Keratinocyte (primary cell): ENCODE data around the gene ESR2. TPM values are rescaled to one million over a fixed set of nuclear protein-coding genes. Genes with fewer than 3 reads are reported as not detected.

Source experiments
- DNase-seq: peaks from one replicate; pipeline ENCODE4 v3.0.0-alpha.2; 2011; ENCODE audit warnings: low read depth, missing footprints, low spot score
- FAIRE-seq: peaks from 2 replicates; lab custom pipeline; 2011; peaks lifted over from hg19 to GRCh38; lab: Jason Lieb, UNC
- H2AFZ ChIP-seq: 2 replicates; pipeline ENCODE4 v1.6.0; 2012; ENCODE audit warnings: low read length, control low read depth, inconsistent platforms; ENCODE audit not compliant: control insufficient read depth
- H3K27ac ChIP-seq: 2 replicates; pipeline ENCODE4 v1.5.1; 2011; ENCODE audit warnings: low read length; ENCODE audit not compliant: control insufficient read depth, insufficient read depth
- H3K27me3 ChIP-seq: 3 replicates; pipeline ENCODE4 v1.6.0; 2011; ENCODE audit warnings: low read length; ENCODE audit not compliant: control insufficient read depth, insufficient read depth; ENCODE audit errors: extremely low read depth
- H3K36me3 ChIP-seq, 2 experiments: 2 replicates in 1 of 2; 3 replicates in 1 of 2; pipeline ENCODE4 v1.5.1; 2011; ENCODE audit warnings: low read length in 2 of 2, mild to moderate bottlenecking in 1 of 2; ENCODE audit not compliant: control insufficient read depth in 2 of 2, insufficient read depth in 2 of 2; ENCODE audit errors: extremely low read depth in 1 of 2
- H3K4me1 ChIP-seq: 3 replicates; pipeline ENCODE4 v1.5.1; 2011; ENCODE audit warnings: low read length; ENCODE audit not compliant: control insufficient read depth, insufficient read depth; ENCODE audit errors: extremely low read depth
- H3K4me2 ChIP-seq: 3 replicates; pipeline ENCODE4 v1.6.0; 2011; ENCODE audit warnings: low read depth, low read length; ENCODE audit not compliant: control insufficient read depth, insufficient read depth; ENCODE audit errors: extremely low read depth
- H3K4me3 ChIP-seq, 3 experiments: fragments of 200-600 bp in 1 of 3; sonication (generic) in 1 of 3; 2 replicates in 2 of 3; 3 replicates in 1 of 3; pipeline ENCODE4 v1.5.1; 2011 to 2016; ENCODE audit warnings: low read length in 3 of 3, mild to moderate bottlenecking in 3 of 3, control low read depth in 2 of 3, inconsistent platforms in 1 of 3, low read depth in 1 of 3, mixed read lengths in 1 of 3, mixed run types in 1 of 3, moderate library complexity in 1 of 3; ENCODE audit not compliant: control insufficient read depth in 2 of 3, insufficient read depth in 2 of 3; ENCODE audit errors: extremely low read depth in 1 of 3
- H3K79me2 ChIP-seq: 2 replicates; pipeline ENCODE4 v1.6.0; 2012; ENCODE audit warnings: low read length; ENCODE audit not compliant: control insufficient read depth, insufficient read depth
- H3K9ac ChIP-seq: 3 replicates; pipeline ENCODE4 v1.6.0; 2011; ENCODE audit warnings: low read length; ENCODE audit not compliant: control insufficient read depth, insufficient read depth; ENCODE audit errors: extremely low read depth
- H3K9me1 ChIP-seq: 3 replicates; pipeline ENCODE4 v1.6.0; 2011; ENCODE audit warnings: low read length; ENCODE audit not compliant: control insufficient read depth, insufficient read depth; ENCODE audit errors: extremely low read depth
- H3K9me3 ChIP-seq: 2 replicates; pipeline ENCODE4 v1.5.1; 2012; ENCODE audit warnings: low read depth, low read length; ENCODE audit not compliant: control insufficient read depth
- H4K20me1 ChIP-seq: 3 replicates; pipeline ENCODE4 v1.6.0; 2011; ENCODE audit warnings: low read length; ENCODE audit not compliant: control insufficient read depth, insufficient read depth; ENCODE audit errors: extremely low read depth
- EZH2 ChIP-seq: IDR thresholded peaks from one replicate; pipeline ENCODE4 v1.6.1; 2012; ENCODE audit warnings: inconsistent platforms, mild to moderate bottlenecking, low read length, moderate library complexity
- dilution Hi-C: fragments of 300-500 bp; cut with MboI; formaldehyde crosslinking; loops from one replicate; pipeline ENCODE4 v1.7.0; 2020; ENCODE audit warnings: low sequenced_read_pairs; ENCODE audit not compliant: extremely low pct_ligation_motif_present
- polyA plus RNA-seq, 5 experiments: library from polyadenylated mRNA; depleted of rRNA in 3 of 5; stranded (reverse) in 3 of 5; stranded (forward) in 1 of 5; unstranded in 1 of 5; fragments of >200 nt; gene quantifications; 1 replicate in 1 of 5; 2 replicates in 3 of 5; 3 replicates in 1 of 5; pipeline versions ENCODE4 v1.2.1 to v1.2.3, GENCODE V29; 2011 to 2012; ENCODE audit warnings: missing spikeins in 2 of 5, low read depth in 1 of 5, low replicate concordance in 1 of 5
- TF ChIP-seq, protein P1 (sequence below), 3 experiments: IDR thresholded peaks in 1 of 3; conservative IDR thresholded peaks in 1 of 3; optimal IDR thresholded peaks in 1 of 3; 2 replicates in 2 of 3; 3 replicates in 1 of 3; pipeline versions ENCODE3 to v1.5.1; 2011; ENCODE audit warnings: low read length in 3 of 3, mild to moderate bottlenecking in 3 of 3, moderate library complexity in 2 of 3, control low read depth in 1 of 3, inconsistent platforms in 1 of 3; ENCODE audit not compliant: insufficient read depth in 2 of 3; ENCODE audit errors: extremely low read depth in 1 of 3

The ESR2 gene
- polyA plus RNA-seq, 1 donor (not counting 4 experiments of a cell fraction or from before 2014, with no cell fraction given), result 0.03 TPM

DNA sequence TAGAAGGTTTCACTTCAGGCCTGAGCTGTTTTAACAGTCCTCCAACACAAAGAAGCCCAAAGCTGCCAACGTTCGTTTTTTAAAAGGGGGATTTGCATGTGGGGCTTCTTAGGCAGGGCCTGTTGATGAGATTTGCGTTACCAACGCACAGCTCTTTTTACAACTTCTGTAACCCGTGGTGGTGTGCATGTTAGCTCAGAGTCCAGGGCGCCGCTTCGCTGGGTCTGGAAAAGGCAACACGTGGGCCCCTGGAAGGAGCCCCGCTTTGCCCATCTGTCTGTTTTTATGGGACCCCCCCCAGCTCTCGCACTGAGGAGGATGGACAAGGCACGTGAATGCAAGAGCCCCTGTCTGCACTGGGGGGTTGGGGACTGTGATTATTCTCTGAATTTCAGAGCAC, 84.0 kb downstream of the ESR2 start:
- Histone ChIP-seq H3K27ac (no peak overlapping the region), H3K9me3 (no peaks in the 10 kb centered on the region), H2AFZ (no peak overlapping the region), H3K79me2 (no peaks in the 10 kb centered on the region), H3K27me3 (no peaks in the 10 kb centered on the region), H3K9ac (no peak overlapping the region), H4K20me1 (no peaks in the 10 kb centered on the region), H3K9me1 (no peaks in the 10 kb centered on the region), H3K36me3 (peaks cover 13 to 21% of the 10 kb centered on the region in 2 experiments), H3K4me3 (no peak overlapping the region), H3K4me2 (no peak overlapping the region), H3K4me1 (peaks cover 12% of the 10 kb centered on the region)
- dilution Hi-C loops, result no loop called here
- TF ChIP-seq, protein P1, sequence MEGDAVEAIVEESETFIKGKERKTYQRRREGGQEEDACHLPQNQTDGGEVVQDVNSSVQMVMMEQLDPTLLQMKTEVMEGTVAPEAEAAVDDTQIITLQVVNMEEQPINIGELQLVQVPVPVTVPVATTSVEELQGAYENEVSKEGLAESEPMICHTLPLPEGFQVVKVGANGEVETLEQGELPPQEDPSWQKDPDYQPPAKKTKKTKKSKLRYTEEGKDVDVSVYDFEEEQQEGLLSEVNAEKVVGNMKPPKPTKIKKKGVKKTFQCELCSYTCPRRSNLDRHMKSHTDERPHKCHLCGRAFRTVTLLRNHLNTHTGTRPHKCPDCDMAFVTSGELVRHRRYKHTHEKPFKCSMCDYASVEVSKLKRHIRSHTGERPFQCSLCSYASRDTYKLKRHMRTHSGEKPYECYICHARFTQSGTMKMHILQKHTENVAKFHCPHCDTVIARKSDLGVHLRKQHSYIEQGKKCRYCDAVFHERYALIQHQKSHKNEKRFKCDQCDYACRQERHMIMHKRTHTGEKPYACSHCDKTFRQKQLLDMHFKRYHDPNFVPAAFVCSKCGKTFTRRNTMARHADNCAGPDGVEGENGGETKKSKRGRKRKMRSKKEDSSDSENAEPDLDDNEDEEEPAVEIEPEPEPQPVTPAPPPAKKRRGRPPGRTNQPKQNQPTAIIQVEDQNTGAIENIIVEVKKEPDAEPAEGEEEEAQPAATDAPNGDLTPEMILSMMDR (optimal IDR thresholded peaks at IDR 0.05 in 1 of 3, IDR thresholded peaks at IDR 0.05 in 1 of 3, conservative IDR thresholded peaks at IDR 0.05 in 1 of 3; ENCODE audit: extremely low read depth in 1 of 3, insufficient read depth in 2 of 3, low read length in 3 of 3), result no peak
- TF ChIP-seq EZH2, result no peak
- FAIRE-seq (no peak), DNase-seq (no peak)

DNA sequence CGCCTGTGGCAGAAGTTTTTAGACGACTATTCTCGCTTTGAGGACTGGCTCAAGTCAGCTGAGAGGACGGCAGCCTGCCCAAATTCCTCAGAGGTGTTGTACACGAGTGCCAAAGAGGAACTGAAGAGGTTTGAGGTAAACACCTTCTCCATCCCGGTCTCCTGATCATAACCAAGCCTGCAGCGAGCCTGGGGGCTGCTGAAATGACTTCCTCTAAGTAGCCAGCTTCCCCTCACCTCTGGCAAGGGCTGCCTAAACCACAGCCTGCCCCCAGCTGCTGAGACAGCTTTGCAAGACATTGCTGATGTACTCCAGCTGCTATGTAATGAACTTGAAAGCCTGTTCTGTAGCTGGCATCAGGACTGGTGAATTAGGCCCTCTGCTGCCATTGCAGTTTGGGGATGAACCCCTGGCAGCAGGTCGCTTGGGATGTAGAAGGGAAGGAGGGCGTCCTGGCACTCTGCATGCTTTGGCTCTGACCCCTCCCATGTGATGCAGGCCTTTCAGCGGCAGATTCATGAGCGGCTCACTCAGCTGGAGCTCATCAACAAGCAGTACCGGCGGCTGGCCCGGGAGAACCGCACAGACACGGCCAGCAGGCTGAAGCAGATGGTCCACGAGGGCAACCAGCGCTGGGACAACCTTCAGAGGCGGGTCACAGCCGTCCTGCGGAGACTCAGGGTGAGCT, 84.6 kb downstream of the ESR2 start:
- FAIRE-seq (no peak), DNase-seq (no peak)
- Histone ChIP-seq H3K79me2 (no peaks in the 10 kb centered on the region), H3K4me2 (no peak overlapping the region), H3K27ac (no peak overlapping the region), H3K36me3 (peaks cover 12 to 19% of the 10 kb centered on the region in 2 experiments), H3K4me3 (no peak overlapping the region), H2AFZ (no peak overlapping the region), H3K27me3 (no peaks in the 10 kb centered on the region), H3K9me1 (no peaks in the 10 kb centered on the region), H3K4me1 (peaks cover 12% of the 10 kb centered on the region), H3K9me3 (no peaks in the 10 kb centered on the region), H4K20me1 (no peaks in the 10 kb centered on the region), H3K9ac (no peak overlapping the region)
- dilution Hi-C loops, result no loop called here
- TF ChIP-seq EZH2, result no peak
- TF ChIP-seq, protein P1 (optimal IDR thresholded peaks at IDR 0.05 in 1 of 3, IDR thresholded peaks at IDR 0.05 in 1 of 3, conservative IDR thresholded peaks at IDR 0.05 in 1 of 3; ENCODE audit: extremely low read depth in 1 of 3, insufficient read depth in 2 of 3, low read length in 3 of 3), result no peak
